ENCODE data around the gene MKX. TPM values are rescaled to one million over a fixed set of nuclear protein-coding genes. Genes with fewer than 3 reads are reported as not detected.

Gene MKX
- total and polyA plus RNA-seq, 2 experiments from 2014 or later: 0.10 to 0.90 TPM

- H3K36me3 ChIP-seq (replicated peaks; ENCODE audit: insufficient read depth, low read depth): no peaks in the 10 kb centered on the region
- H3K4me2 ChIP-seq: no peak overlapping the region
- no peaks in the 10 kb centered on the region for H3K79me2 ChIP-seq
- H3K9me2 ChIP-seq (replicated peaks; ENCODE audit: insufficient read depth): no peaks in the 10 kb centered on the region
- H3K27ac ChIP-seq: no peak overlapping the region
- WGBS (ENCODE audit: low lambda C conversion rate, missing lambda C conversion rate): 90% methylated on average over 3 of the region's 3 CpGs
- no peak overlapping the region for H3K4me3 ChIP-seq
- no peaks in the 10 kb centered on the region for H3K27me3 ChIP-seq
- no peaks in the 10 kb centered on the region for H3K4me1 ChIP-seq (ENCODE audit: insufficient read depth)
- TF ChIP-seq CTCF (IDR thresholded peaks at IDR 0.05; ENCODE audit: poor library complexity): no peak
- no peak for TF ChIP-seq EZH2 (IDR thresholded peaks at IDR 0.05; ENCODE audit: borderline replicate concordance)
- TF ChIP-seq EZH2phosphoT487 (IDR thresholded peaks at IDR 0.05; ENCODE audit: low read depth, severe bottlenecking, unreplicated experiment): no peak
- H3K9me3 ChIP-seq (ENCODE audit: low read depth): no peaks in the 10 kb centered on the region
- H2AFZ ChIP-seq: no peak overlapping the region
- no peaks in the 10 kb centered on the region for H4K20me1 ChIP-seq (ENCODE audit: insufficient read depth, poor library complexity, severe bottlenecking)
- DNase-seq (ENCODE audit: low spot score): no peak
Measured at GRCh38 chr10:27719052-27719451, 26.6 kb downstream of the MKX start.

- no peak for DNase-seq (ENCODE audit: low spot score)
- Histone ChIP-seq H3K27me3 (no peaks in the 10 kb centered on the region), H4K20me1 (ENCODE audit: insufficient read depth, poor library complexity, severe bottlenecking) (no peaks in the 10 kb centered on the region), H3K36me3 (replicated peaks; ENCODE audit: insufficient read depth, low read depth) (no peaks in the 10 kb centered on the region), H3K27ac (no peak overlapping the region), H3K9me2 (replicated peaks; ENCODE audit: insufficient read depth) (no peaks in the 10 kb centered on the region), H2AFZ (no peak overlapping the region), H3K9me3 (ENCODE audit: low read depth) (no peaks in the 10 kb centered on the region), H3K4me2 (no peak overlapping the region), H3K4me3 (no peak overlapping the region), H3K4me1 (ENCODE audit: insufficient read depth) (no peaks in the 10 kb centered on the region), H3K79me2 (no peaks in the 10 kb centered on the region)
- WGBS (ENCODE audit: low lambda C conversion rate, missing lambda C conversion rate): 89% methylated on average over 3 of the region's 3 CpGs
- TF ChIP-seq EZH2phosphoT487 (IDR thresholded peaks at IDR 0.05; ENCODE audit: low read depth, severe bottlenecking, unreplicated experiment) (no peak), EZH2 (IDR thresholded peaks at IDR 0.05; ENCODE audit: borderline replicate concordance) (no peak), CTCF (IDR thresholded peaks at IDR 0.05; ENCODE audit: poor library complexity) (no peak)
Measured at GRCh38 chr10:27717861-27718260, 27.8 kb downstream of the MKX start.

GRCh38 chr10:27717224-27717623 lies 28.4 kb downstream of the MKX start:
- Histone ChIP-seq H3K9me3 (ENCODE audit: low read depth) (no peaks in the 10 kb centered on the region), H3K4me3 (no peak overlapping the region), H2AFZ (no peak overlapping the region), H3K36me3 (replicated peaks; ENCODE audit: insufficient read depth, low read depth) (no peaks in the 10 kb centered on the region), H3K27me3 (no peaks in the 10 kb centered on the region), H3K9me2 (replicated peaks; ENCODE audit: insufficient read depth) (no peaks in the 10 kb centered on the region), H3K4me2 (no peak overlapping the region), H3K79me2 (no peaks in the 10 kb centered on the region), H3K27ac (no peak overlapping the region), H4K20me1 (ENCODE audit: insufficient read depth, poor library complexity, severe bottlenecking) (no peaks in the 10 kb centered on the region), H3K4me1 (ENCODE audit: insufficient read depth) (no peaks in the 10 kb centered on the region)
- TF ChIP-seq CTCF (IDR thresholded peaks at IDR 0.05; ENCODE audit: poor library complexity): no peak
- no peak for TF ChIP-seq EZH2 (IDR thresholded peaks at IDR 0.05; ENCODE audit: borderline replicate concordance)
- TF ChIP-seq EZH2phosphoT487 (IDR thresholded peaks at IDR 0.05; ENCODE audit: low read depth, severe bottlenecking, unreplicated experiment): no peak
- DNase-seq (ENCODE audit: low spot score): no peak
- WGBS (ENCODE audit: low lambda C conversion rate, missing lambda C conversion rate): 85% methylated on average over 3 of the region's 3 CpGs

GRCh38 chr10:27716521-27716920 lies 29.1 kb downstream of the MKX start:
- H3K27me3 ChIP-seq: no peaks in the 10 kb centered on the region
- no peak for DNase-seq (ENCODE audit: low spot score)
- H3K4me2 ChIP-seq: no peak overlapping the region
- no peaks in the 10 kb centered on the region for H4K20me1 ChIP-seq (ENCODE audit: insufficient read depth, poor library complexity, severe bottlenecking)
- H3K79me2 ChIP-seq: no peaks in the 10 kb centered on the region
- H3K4me1 ChIP-seq (ENCODE audit: insufficient read depth): no peaks in the 10 kb centered on the region
- no peak overlapping the region for H2AFZ ChIP-seq
- H3K9me2 ChIP-seq (replicated peaks; ENCODE audit: insufficient read depth): no peaks in the 10 kb centered on the region
- no peak overlapping the region for H3K27ac ChIP-seq
- TF ChIP-seq EZH2phosphoT487 (IDR thresholded peaks at IDR 0.05; ENCODE audit: low read depth, severe bottlenecking, unreplicated experiment) (no peak), EZH2 (IDR thresholded peaks at IDR 0.05; ENCODE audit: borderline replicate concordance) (no peak), CTCF (IDR thresholded peaks at IDR 0.05; ENCODE audit: poor library complexity) (no peak)
- H3K4me3 ChIP-seq: no peak overlapping the region
- 58% methylated on average over 5 of the region's 5 CpGs for WGBS (ENCODE audit: low lambda C conversion rate, missing lambda C conversion rate)
- no peaks in the 10 kb centered on the region for H3K36me3 ChIP-seq (replicated peaks; ENCODE audit: insufficient read depth, low read depth)
- no peaks in the 10 kb centered on the region for H3K9me3 ChIP-seq (ENCODE audit: low read depth)
